GM19043 (cell line): ENCODE results near the gene NAIF1.
A peak's percentile ranks its signal among the peaks of the same experiment; 100 is the strongest.

Experiments used
- ATAC-seq: cut with Tn5 transposase; IDR thresholded peaks from one replicate; pipeline ENCODE4 v1.9.1; 2021; ENCODE audit warnings: low read depth; ENCODE audit not compliant: unreplicated experiment

Gene NAIF1

GRCh38 chr9:128102861-128103588 is 35.9 kb upstream of the NAIF1 start:
- ATAC-seq = no peak

- no peak for ATAC-seq
These were observed 35.1 kb upstream of the NAIF1 start for GRCh38 chr9:128102196-128102595.

- ATAC-seq = no peak
These were observed 34.6 kb upstream of the NAIF1 start for GRCh38 chr9:128101690-128102089.

- no peak for ATAC-seq
These were observed 34.1 kb upstream of the NAIF1 start for GRCh38 chr9:128101231-128101661.

- ATAC-seq = no peak
These were observed 33.5 kb upstream of the NAIF1 start for GRCh38 chr9:128100581-128100980.

- no peak for ATAC-seq
These were observed 32.9 kb upstream of the NAIF1 start for GRCh38 chr9:128099932-128100491.

- no peak for ATAC-seq
These were observed 32.3 kb upstream of the NAIF1 start for GRCh38 chr9:128099231-128099931.

- ATAC-seq = no peak
These were observed 31.4 kb upstream of the NAIF1 start for GRCh38 chr9:128098297-128099230.

GRCh38 chr9:128097543-128098296 is 30.6 kb upstream of the NAIF1 start:
- no peak for ATAC-seq

GRCh38 chr9:128096616-128097536 is 29.8 kb upstream of the NAIF1 start:
- ATAC-seq = no peak

- ATAC-seq = no peak
These were observed 27.9 kb upstream of the NAIF1 start for GRCh38 chr9:128094950-128095544.

GRCh38 chr9:128094166-128094949 is 27.2 kb upstream of the NAIF1 start:
- peak; percentile 93 for ATAC-seq

- ATAC-seq = no peak
These were observed 25.9 kb upstream of the NAIF1 start for GRCh38 chr9:128093011-128093410.

GRCh38 chr9:128092199-128092977 is 25.3 kb upstream of the NAIF1 start:
- no peak for ATAC-seq

GRCh38 chr9:128091571-128091970 is 24.5 kb upstream of the NAIF1 start:
- ATAC-seq = no peak

GRCh38 chr9:128091144-128091543 is 24.0 kb upstream of the NAIF1 start:
- no peak for ATAC-seq

- no peak for ATAC-seq
These were observed 22.2 kb upstream of the NAIF1 start for GRCh38 chr9:128089299-128089698.
